PC-3 (cell line): ENCODE results near the gene SIAH2.

Experiments used
- EZH2 ChIP-seq: fragments of 300-600 bp; sonication (generic); IDR thresholded peaks from one replicate; pipeline ENCODE4 v1.6.1; 2017; ENCODE audit warnings: antibody characterized with exemption, mild to moderate bottlenecking, low read length; ENCODE audit not compliant: unreplicated experiment
- TF ChIP-seq, protein P1 (sequence below): fragments of 300-600 bp; sonication (generic); conservative IDR thresholded peaks from 2 replicates; pipeline ENCODE4 v1.5.1; 2017; ENCODE audit warnings: antibody characterized with exemption, low read depth, mild to moderate bottlenecking, low read length

DNA sequence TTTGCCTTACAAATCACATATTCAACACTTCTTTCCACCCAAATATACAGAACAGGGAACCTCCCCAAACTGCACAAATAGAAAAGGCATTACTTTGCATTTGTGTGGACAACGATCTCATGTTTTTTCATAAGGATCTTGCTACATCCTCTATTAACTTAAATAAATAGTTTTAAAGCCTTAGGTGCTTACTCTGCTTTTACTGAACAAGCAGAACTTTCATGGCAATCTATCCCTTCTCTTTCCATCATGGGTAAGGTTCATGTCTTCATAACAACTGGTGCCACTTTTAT lies 18.1 kb downstream of the SIAH2 start:
- TF ChIP-seq EZH2 = no peak
- TF ChIP-seq, protein P1, sequence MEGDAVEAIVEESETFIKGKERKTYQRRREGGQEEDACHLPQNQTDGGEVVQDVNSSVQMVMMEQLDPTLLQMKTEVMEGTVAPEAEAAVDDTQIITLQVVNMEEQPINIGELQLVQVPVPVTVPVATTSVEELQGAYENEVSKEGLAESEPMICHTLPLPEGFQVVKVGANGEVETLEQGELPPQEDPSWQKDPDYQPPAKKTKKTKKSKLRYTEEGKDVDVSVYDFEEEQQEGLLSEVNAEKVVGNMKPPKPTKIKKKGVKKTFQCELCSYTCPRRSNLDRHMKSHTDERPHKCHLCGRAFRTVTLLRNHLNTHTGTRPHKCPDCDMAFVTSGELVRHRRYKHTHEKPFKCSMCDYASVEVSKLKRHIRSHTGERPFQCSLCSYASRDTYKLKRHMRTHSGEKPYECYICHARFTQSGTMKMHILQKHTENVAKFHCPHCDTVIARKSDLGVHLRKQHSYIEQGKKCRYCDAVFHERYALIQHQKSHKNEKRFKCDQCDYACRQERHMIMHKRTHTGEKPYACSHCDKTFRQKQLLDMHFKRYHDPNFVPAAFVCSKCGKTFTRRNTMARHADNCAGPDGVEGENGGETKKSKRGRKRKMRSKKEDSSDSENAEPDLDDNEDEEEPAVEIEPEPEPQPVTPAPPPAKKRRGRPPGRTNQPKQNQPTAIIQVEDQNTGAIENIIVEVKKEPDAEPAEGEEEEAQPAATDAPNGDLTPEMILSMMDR = no peak
